ENCODE results near the gene PIP4P1.

- TF ChIP-seq TARDBP (IDR thresholded peaks at IDR 0.05) (no peak), SP1 (IDR thresholded peaks at IDR 0.05) (no peak), SUZ12 (IDR thresholded peaks at IDR 0.05) (no peak), FOXM1 (IDR thresholded peaks at IDR 0.05; ENCODE audit: borderline replicate concordance) (no peak), BHLHE40 (IDR thresholded peaks at IDR 0.05; ENCODE audit: borderline replicate concordance) (no peak), ELF4 (IDR thresholded peaks at IDR 0.05) (no peak), NFRKB (IDR thresholded peaks at IDR 0.05) (no peak), PKNOX1 (IDR thresholded peaks at IDR 0.05) (no peak), FOXK2 (IDR thresholded peaks at IDR 0.05) (no peak), HDGF (IDR thresholded peaks at IDR 0.05; ENCODE audit: borderline replicate concordance) (no peak), FOXA1 (IDR thresholded peaks at IDR 0.05) (no peak), ARNT (IDR thresholded peaks at IDR 0.05) (no peak), L3MBTL2 (conservative IDR thresholded peaks at IDR 0.05) (0 out of 2 replicates have a peak, but pooled peaks have one; percentile 22), ZNF384 (IDR thresholded peaks at IDR 0.05) (no peak)
Measured at GRCh38 chr14:20499108-20499507, 37.9 kb upstream of the PIP4P1 start.

Measured in HEK293T (cell line).